Endothelial cell of umbilical vein (primary cell): ENCODE measurements around the gene CAPN14. TPM values are rescaled to one million over a fixed set of nuclear protein-coding genes. Genes with fewer than 3 reads are reported as not detected.

ENCODE experiments used
- BruUV-seq: library from RNA; stranded (reverse); fragments of 400-500 nt; replicated peaks from 2 replicates; lab custom pipeline; 2021; lab: Mats Ljungman, UMichigan
- CTCF ChIA-PET: fragments of 300-600, 350-600 bp; sonication (Branson Sonifier 250); formaldehyde crosslinking; loops from one replicate; lab custom pipeline; 2021; ENCODE audit warnings: antibody characterized with exemption, inconsistent platforms; lab: Charles Lee
- POLR2A ChIA-PET: fragments of 300-600, 350-600 bp; sonication (Branson Sonifier 250); formaldehyde crosslinking; loops from one replicate; lab custom pipeline; 2021; ENCODE audit warnings: antibody characterized with exemption, inconsistent platforms; lab: Charles Lee
- DNase-seq: peaks from one replicate; pipeline ENCODE4 v3.0.0-alpha.2; 2011; ENCODE audit warnings: low read depth, low spot score
- FAIRE-seq: peaks from 2 replicates; lab custom pipeline; 2011; peaks lifted over from hg19 to GRCh38; lab: Jason Lieb, UNC
- H2AFZ ChIP-seq: 2 replicates; pipeline ENCODE4 v1.6.0; 2012; ENCODE audit warnings: low read depth, low read length, control low read depth, inconsistent platforms
- H3K27ac ChIP-seq: 2 replicates; pipeline ENCODE4 v1.5.1; 2011; ENCODE audit warnings: low read depth, mild to moderate bottlenecking, control low read depth, low read length, moderate library complexity; ENCODE audit not compliant: insufficient read depth
- H3K27me3 ChIP-seq, 2 experiments: 2 replicates each; pipeline versions ENCODE4 v1.6.0 to v1.6.1; 2011; ENCODE audit warnings: low read length in 2 of 2, mixed read lengths in 1 of 2; ENCODE audit not compliant: control insufficient read depth in 2 of 2, insufficient read depth in 2 of 2
- H3K36me3 ChIP-seq, 2 experiments: 2 replicates in 1 of 2; 3 replicates in 1 of 2; pipeline ENCODE4 v1.5.1; 2011; ENCODE audit warnings: low read length in 2 of 2, mild to moderate bottlenecking in 1 of 2, moderate library complexity in 1 of 2; ENCODE audit not compliant: control insufficient read depth in 2 of 2, insufficient read depth in 2 of 2; ENCODE audit errors: extremely low read depth in 1 of 2
- H3K4me1 ChIP-seq: 3 replicates; pipeline ENCODE4 v1.5.1; 2011; ENCODE audit warnings: mild to moderate bottlenecking, low read length; ENCODE audit not compliant: control insufficient read depth, insufficient read depth; ENCODE audit errors: extremely low read depth
- H3K4me2 ChIP-seq: 2 replicates; pipeline ENCODE4 v1.6.1; 2011; ENCODE audit warnings: low read length, control low read depth, mixed read lengths; ENCODE audit not compliant: insufficient read depth
- H3K4me3 ChIP-seq, 3 experiments: fragments of 200-600 bp in 1 of 3; sonication (generic), shearing (Covaris generic) in 1 of 3; replicated peaks in 1 of 3; 2 replicates each; pipeline ENCODE4 v1.5.1; 2011 to 2016; ENCODE audit warnings: control low read depth in 3 of 3, low read length in 3 of 3, mild to moderate bottlenecking in 2 of 3, inconsistent platforms in 1 of 3, low read depth in 1 of 3, moderate library complexity in 1 of 3; ENCODE audit not compliant: insufficient read depth in 1 of 3
- H3K79me2 ChIP-seq: 2 replicates; pipeline ENCODE4 v1.6.0; 2012; ENCODE audit warnings: low read length, inconsistent platforms; ENCODE audit not compliant: control insufficient read depth, insufficient read depth
- H3K9ac ChIP-seq: replicated peaks from 2 replicates; pipeline ENCODE3; 2011; ENCODE audit warnings: low read length, control low read depth; ENCODE audit not compliant: insufficient read depth; ENCODE audit errors: extremely low read depth
- H3K9me1 ChIP-seq: replicated peaks from 3 replicates; pipeline ENCODE4 v1.6.0; 2011; ENCODE audit warnings: mild to moderate bottlenecking, low read length; ENCODE audit not compliant: control insufficient read depth, insufficient read depth; ENCODE audit errors: extremely low read depth
- H3K9me3 ChIP-seq: replicated peaks from 2 replicates; pipeline ENCODE4 v1.5.1; 2012; ENCODE audit warnings: low read length, inconsistent platforms; ENCODE audit not compliant: control insufficient read depth, insufficient read depth
- H4K20me1 ChIP-seq: replicated peaks from 2 replicates; pipeline ENCODE3; 2011; ENCODE audit warnings: mild to moderate bottlenecking, low read length; ENCODE audit not compliant: control insufficient read depth, insufficient read depth; ENCODE audit errors: extremely low read depth
- CTCF ChIP-seq, 2 donors: IDR thresholded peaks; 1 replicate in 1 of 2; 2 replicates in 1 of 2; pipeline ENCODE4 v1.5.1; 2011; ENCODE audit warnings: low read length in 2 of 2, mild to moderate bottlenecking in 2 of 2, moderate library complexity in 2 of 2, control low read depth in 1 of 2, inconsistent platforms in 1 of 2, low read depth in 1 of 2; ENCODE audit not compliant: insufficient read depth in 1 of 2; ENCODE audit errors: extremely low read depth in 1 of 2
- EZH2 ChIP-seq: IDR thresholded peaks from 2 replicates; pipeline ENCODE4 v1.6.1; 2012; ENCODE audit warnings: borderline replicate concordance, low read depth, mild to moderate bottlenecking, moderate library complexity, low read length, inconsistent platforms; ENCODE audit not compliant: severe bottlenecking
- FOS ChIP-seq: IDR thresholded peaks from 2 replicates; pipeline ENCODE4 v1.6.1; 2011; ENCODE audit warnings: mild to moderate bottlenecking, low read length, moderate library complexity, borderline replicate concordance; ENCODE audit not compliant: insufficient read depth
- GATA2 ChIP-seq: IDR thresholded peaks from 2 replicates; pipeline ENCODE4 v1.7.0; 2011; ENCODE audit warnings: low read depth, mild to moderate bottlenecking, moderate library complexity, mixed read lengths, low read length; ENCODE audit not compliant: insufficient read length, insufficient read depth
- JUN ChIP-seq: IDR thresholded peaks from 2 replicates; pipeline ENCODE4 v1.6.1; 2011; ENCODE audit warnings: borderline replicate concordance, low read depth; ENCODE audit not compliant: insufficient read length, insufficient read depth
- MYC ChIP-seq: IDR thresholded peaks from one replicate; pipeline ENCODE4 v1.6.1; 2011; ENCODE audit warnings: mild to moderate bottlenecking, low read depth, low read length
- POLR2A ChIP-seq: IDR thresholded peaks from 2 replicates; pipeline ENCODE4 v1.6.1; 2012; ENCODE audit warnings: low read depth, mild to moderate bottlenecking, control low read depth, low read length
- POLR2AphosphoS5 ChIP-seq: IDR thresholded peaks from 2 replicates; pipeline ENCODE4 v1.6.1; 2012; ENCODE audit warnings: low read depth, mild to moderate bottlenecking, control low read depth, low read length, moderate library complexity; ENCODE audit not compliant: insufficient read depth
- dilution Hi-C: fragments of 300-500 bp; cut with MboI; formaldehyde crosslinking; loops from one replicate; pipeline ENCODE4 v1.15.0; 2019; ENCODE audit warnings: low sequenced_read_pairs; ENCODE audit not compliant: extremely low pct_ligation_motif_present
- intact Hi-C: fragments of 100-400 bp; cut with micrococcal nuclease; formaldehyde crosslinking; loops from one replicate; pipeline ENCODE4 v1.10.0; 2022
- polyA plus RNA-seq, 4 experiments: library from polyadenylated mRNA; depleted of rRNA in 3 of 4; stranded (reverse) in 3 of 4; unstranded in 1 of 4; fragments of >200 nt; gene quantifications; 2 replicates each; pipeline versions ENCODE4 v1.2.1 to v1.2.3, GENCODE V29; 2011 to 2012; ENCODE audit warnings: missing spikeins in 1 of 4
- total RNA-seq: library from RNA; stranded (reverse); gene quantifications from 2 replicates; pipeline ENCODE4 v1.2.3, GENCODE V29; 2021
- TF ChIP-seq, protein P1 (sequence below): IDR thresholded peaks from 2 replicates; pipeline ENCODE4 v1.6.1; 2011; ENCODE audit not compliant: insufficient read depth, insufficient read length

CAPN14 gene
- total and polyA plus RNA-seq, 2 donors (not counting 3 experiments of a cell fraction or from before 2014, with no cell fraction given), result 0.01 to 0.15 TPM

- Histone ChIP-seq H3K9me3 (no peaks in the 10 kb centered on the region), H2AFZ (no peak overlapping the region), H3K4me2 (no peak overlapping the region), H3K4me3 (no peak overlapping the region), H4K20me1 (no peaks in the 10 kb centered on the region), H3K4me1 (peaks cover 4% of the 10 kb centered on the region), H3K27ac (no peak overlapping the region), H3K9ac (no peak overlapping the region), H3K79me2 (no peaks in the 10 kb centered on the region), H3K36me3 (no peaks in the 10 kb centered on the region), H3K27me3 (peaks cover 6 to 11% of the 10 kb centered on the region in 2 experiments), H3K9me1 (no peaks in the 10 kb centered on the region)
- peak; percentile 12 for FAIRE-seq
- ChIA-PET CTCF (no interaction called here), POLR2A (no interaction called here)
- peak; percentile 21 for DNase-seq
- no TSS peak for BruUV-seq
- dilution Hi-C loops (no loop called here), intact Hi-C loops (loop anchor here (2.0 kb wide), 2 partner anchors 49 to 61 kb away; no protein-coding TSS in a partner anchor)
- TF ChIP-seq EZH2 (no peak), JUN (peak; percentile 56), GATA2 (no peak), POLR2AphosphoS5 (no peak), POLR2A (no peak), CTCF (IDR thresholded peaks at IDR 0.05; ENCODE audit: extremely low read depth in 1 of 2, insufficient read depth in 1 of 2, low read depth in 1 of 2, low read length in 2 of 2) (no peak), FOS (peak; percentile 13), MYC (no peak)
- TF ChIP-seq, protein P1, sequence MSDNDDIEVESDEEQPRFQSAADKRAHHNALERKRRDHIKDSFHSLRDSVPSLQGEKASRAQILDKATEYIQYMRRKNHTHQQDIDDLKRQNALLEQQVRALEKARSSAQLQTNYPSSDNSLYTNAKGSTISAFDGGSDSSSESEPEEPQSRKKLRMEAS, result no peak
Observed at GRCh38 chr2:31235504-31235902, 18.2 kb upstream of the CAPN14 start.
